Measurements from ENCODE around the gene GRAMD1C.

Gene GRAMD1C

GRCh38 chr3:113952921-113953320, 114.3 kb downstream of the GRAMD1C start:
- Histone ChIP-seq H3F3A (ENCODE audit: insufficient read depth, low read length) (no peaks in the 10 kb centered on the region), H3K9ac (ENCODE audit: low read length) (no peak overlapping the region), H3K36me3 (ENCODE audit: insufficient read depth, low read length) (peaks cover 81% of the 10 kb centered on the region), H3K4me1 (ENCODE audit: insufficient read depth, low read length, severe bottlenecking) (peaks cover 13% of the 10 kb centered on the region), H3K4me3 (ENCODE audit: low read depth, low read length, poor library complexity, severe bottlenecking) (no peak overlapping the region), H3K27me3 (ENCODE audit: insufficient read depth, low read length) (no peaks in the 10 kb centered on the region), H3K27ac (ENCODE audit: low read depth, low read length, poor library complexity, severe bottlenecking) (no peak overlapping the region), H3K9me3 (ENCODE audit: low read length) (no peaks in the 10 kb centered on the region), H4K20me1 (ENCODE audit: insufficient read depth, low read length) (no peaks in the 10 kb centered on the region), H3K4me2 (ENCODE audit: low read length) (no peak overlapping the region), H2AFZ (ENCODE audit: low read length) (no peak overlapping the region), H3K9me2 (ENCODE audit: low read depth, low read length) (no peaks in the 10 kb centered on the region), H3K79me2 (ENCODE audit: insufficient read depth, low read length) (no peaks in the 10 kb centered on the region)
- no peak for TF ChIP-seq EZH2 (IDR thresholded peaks at IDR 0.05; ENCODE audit: borderline replicate concordance, low read length)
- TF ChIP-seq CTCF (IDR thresholded peaks at IDR 0.05; ENCODE audit: low read length): no peak

- Histone ChIP-seq H2AFZ (ENCODE audit: low read length) (no peak overlapping the region), H3K9me3 (ENCODE audit: low read length) (no peaks in the 10 kb centered on the region), H3K4me3 (ENCODE audit: low read depth, low read length, poor library complexity, severe bottlenecking) (no peak overlapping the region), H3K9me2 (ENCODE audit: low read depth, low read length) (no peaks in the 10 kb centered on the region), H3K36me3 (ENCODE audit: insufficient read depth, low read length) (peaks cover 89% of the 10 kb centered on the region), H4K20me1 (ENCODE audit: insufficient read depth, low read length) (no peaks in the 10 kb centered on the region), H3K4me1 (ENCODE audit: insufficient read depth, low read length, severe bottlenecking) (peaks cover 11% of the 10 kb centered on the region), H3F3A (ENCODE audit: insufficient read depth, low read length) (no peaks in the 10 kb centered on the region), H3K27me3 (ENCODE audit: insufficient read depth, low read length) (no peaks in the 10 kb centered on the region), H3K79me2 (ENCODE audit: insufficient read depth, low read length) (no peaks in the 10 kb centered on the region), H3K4me2 (ENCODE audit: low read length) (no peak overlapping the region), H3K9ac (ENCODE audit: low read length) (no peak overlapping the region), H3K27ac (ENCODE audit: low read depth, low read length, poor library complexity, severe bottlenecking) (no peak overlapping the region)
- no peak for TF ChIP-seq CTCF (IDR thresholded peaks at IDR 0.05; ENCODE audit: low read length)
- no peak for TF ChIP-seq EZH2 (IDR thresholded peaks at IDR 0.05; ENCODE audit: borderline replicate concordance, low read length)
Measured at GRCh38 chr3:113953677-113954076, 115.1 kb downstream of the GRAMD1C start.

- TF ChIP-seq EZH2 (IDR thresholded peaks at IDR 0.05; ENCODE audit: borderline replicate concordance, low read length): no peak
- no peak for TF ChIP-seq CTCF (IDR thresholded peaks at IDR 0.05; ENCODE audit: low read length)
- Histone ChIP-seq H3K4me2 (ENCODE audit: low read length) (no peak overlapping the region), H3K27me3 (ENCODE audit: insufficient read depth, low read length) (no peaks in the 10 kb centered on the region), H3K79me2 (ENCODE audit: insufficient read depth, low read length) (no peaks in the 10 kb centered on the region), H3K4me1 (ENCODE audit: insufficient read depth, low read length, severe bottlenecking) (peaks cover 6% of the 10 kb centered on the region), H4K20me1 (ENCODE audit: insufficient read depth, low read length) (no peaks in the 10 kb centered on the region), H3K36me3 (ENCODE audit: insufficient read depth, low read length) (peaks cover 94% of the 10 kb centered on the region), H2AFZ (ENCODE audit: low read length) (no peak overlapping the region), H3F3A (ENCODE audit: insufficient read depth, low read length) (no peaks in the 10 kb centered on the region), H3K9me3 (ENCODE audit: low read length) (no peaks in the 10 kb centered on the region), H3K9ac (ENCODE audit: low read length) (no peak overlapping the region), H3K27ac (ENCODE audit: low read depth, low read length, poor library complexity, severe bottlenecking) (no peak overlapping the region), H3K4me3 (ENCODE audit: low read depth, low read length, poor library complexity, severe bottlenecking) (no peak overlapping the region), H3K9me2 (ENCODE audit: low read depth, low read length) (no peaks in the 10 kb centered on the region)
Measured at GRCh38 chr3:113954091-113954685, 115.6 kb downstream of the GRAMD1C start.
